ENCODE data around the gene CHST15. TPM values are rescaled to one million over a fixed set of nuclear protein-coding genes. Genes with fewer than 3 reads are reported as not detected.

CHST15 gene
- total and polyA plus RNA-seq, 2 of the 4 experiments (the other 2 are of a cell fraction) = 0.14 to 0.18 TPM

DNA sequence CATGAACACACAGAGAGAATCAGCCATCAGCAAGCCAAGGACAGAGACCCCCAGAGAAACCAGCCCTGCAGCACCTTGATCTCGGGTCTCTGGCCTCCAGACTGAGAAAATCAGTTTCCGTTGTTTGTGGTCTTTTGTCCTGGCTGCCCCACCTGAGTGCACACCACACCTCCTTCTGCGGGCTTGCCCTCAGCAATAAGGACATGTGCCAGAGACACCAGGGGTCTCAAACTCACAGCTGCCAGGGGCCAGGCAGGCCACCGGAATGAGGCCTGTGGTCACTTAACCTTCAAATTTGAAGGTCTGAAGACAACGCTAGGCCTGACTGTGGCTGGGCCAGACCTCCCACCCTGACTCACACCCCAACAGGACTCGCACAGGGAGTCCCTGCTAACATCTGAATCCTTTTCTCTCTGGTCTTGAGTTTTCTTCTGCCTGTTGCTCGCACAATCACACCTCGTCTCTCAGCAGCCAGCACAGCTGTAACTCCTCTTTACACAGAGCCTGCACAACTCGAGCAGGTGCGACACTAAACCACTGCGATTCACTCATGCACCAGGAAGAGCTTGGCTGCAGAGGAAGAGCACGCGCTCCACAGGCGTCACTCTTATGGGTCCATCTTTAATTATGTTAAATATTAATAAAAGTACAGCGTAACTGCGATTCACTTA lies 86.2 kb downstream of the CHST15 start:
- H3K36me3 ChIP-seq (ENCODE audit: control insufficient read depth, insufficient read depth, low read length) = no peaks in the 10 kb centered on the region
- no peak overlapping the region for H4K8ac ChIP-seq (ENCODE audit: low read depth in 2 of 2, low read length in 2 of 2)
- BruUV-seq (replicated peaks) = no TSS peak
- H3K27me3 ChIP-seq (ENCODE audit: control insufficient read depth, insufficient read depth, low read length) = no peaks in the 10 kb centered on the region
- H3K23ac ChIP-seq (ENCODE audit: low read depth, low read length) = no peak overlapping the region
- TF ChIP-seq RAD21 (IDR thresholded peaks at IDR 0.05; ENCODE audit: low read length) (no peak), RFX5 (IDR thresholded peaks at IDR 0.05; ENCODE audit: low read depth, low read length) (no peak), BHLHE40 (IDR thresholded peaks at IDR 0.05; ENCODE audit: low read depth, low read length) (no peak), NFE2L2 (IDR thresholded peaks at IDR 0.05; ENCODE audit: low read depth, low read length) (no peak), MAZ (IDR thresholded peaks at IDR 0.05; ENCODE audit: borderline replicate concordance, low read depth, low read length) (no peak), MAFK (IDR thresholded peaks at IDR 0.05; ENCODE audit: low read depth, low read length) (no peak), MXI1 (IDR thresholded peaks at IDR 0.05; ENCODE audit: borderline replicate concordance, low read depth, low read length) (no peak), POLR2A (IDR thresholded peaks at IDR 0.05; ENCODE audit: low read depth, low read length) (no peak), FOS (IDR thresholded peaks at IDR 0.05; ENCODE audit: low read depth, low read length) (no peak), SMC3 (IDR thresholded peaks at IDR 0.05; ENCODE audit: low read depth, low read length) (no peak)
- TF ChIP-seq, protein P1, sequence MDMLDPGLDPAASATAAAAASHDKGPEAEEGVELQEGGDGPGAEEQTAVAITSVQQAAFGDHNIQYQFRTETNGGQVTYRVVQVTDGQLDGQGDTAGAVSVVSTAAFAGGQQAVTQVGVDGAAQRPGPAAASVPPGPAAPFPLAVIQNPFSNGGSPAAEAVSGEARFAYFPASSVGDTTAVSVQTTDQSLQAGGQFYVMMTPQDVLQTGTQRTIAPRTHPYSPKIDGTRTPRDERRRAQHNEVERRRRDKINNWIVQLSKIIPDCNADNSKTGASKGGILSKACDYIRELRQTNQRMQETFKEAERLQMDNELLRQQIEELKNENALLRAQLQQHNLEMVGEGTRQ (IDR thresholded peaks at IDR 0.05; ENCODE audit: low read depth, low read length) = no peak
- TF ChIP-seq, protein P2, sequence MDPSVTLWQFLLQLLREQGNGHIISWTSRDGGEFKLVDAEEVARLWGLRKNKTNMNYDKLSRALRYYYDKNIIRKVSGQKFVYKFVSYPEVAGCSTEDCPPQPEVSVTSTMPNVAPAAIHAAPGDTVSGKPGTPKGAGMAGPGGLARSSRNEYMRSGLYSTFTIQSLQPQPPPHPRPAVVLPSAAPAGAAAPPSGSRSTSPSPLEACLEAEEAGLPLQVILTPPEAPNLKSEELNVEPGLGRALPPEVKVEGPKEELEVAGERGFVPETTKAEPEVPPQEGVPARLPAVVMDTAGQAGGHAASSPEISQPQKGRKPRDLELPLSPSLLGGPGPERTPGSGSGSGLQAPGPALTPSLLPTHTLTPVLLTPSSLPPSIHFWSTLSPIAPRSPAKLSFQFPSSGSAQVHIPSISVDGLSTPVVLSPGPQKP (IDR thresholded peaks at IDR 0.05; ENCODE audit: borderline replicate concordance, low read depth, low read length) = no peak
- TF ChIP-seq, protein P3, sequence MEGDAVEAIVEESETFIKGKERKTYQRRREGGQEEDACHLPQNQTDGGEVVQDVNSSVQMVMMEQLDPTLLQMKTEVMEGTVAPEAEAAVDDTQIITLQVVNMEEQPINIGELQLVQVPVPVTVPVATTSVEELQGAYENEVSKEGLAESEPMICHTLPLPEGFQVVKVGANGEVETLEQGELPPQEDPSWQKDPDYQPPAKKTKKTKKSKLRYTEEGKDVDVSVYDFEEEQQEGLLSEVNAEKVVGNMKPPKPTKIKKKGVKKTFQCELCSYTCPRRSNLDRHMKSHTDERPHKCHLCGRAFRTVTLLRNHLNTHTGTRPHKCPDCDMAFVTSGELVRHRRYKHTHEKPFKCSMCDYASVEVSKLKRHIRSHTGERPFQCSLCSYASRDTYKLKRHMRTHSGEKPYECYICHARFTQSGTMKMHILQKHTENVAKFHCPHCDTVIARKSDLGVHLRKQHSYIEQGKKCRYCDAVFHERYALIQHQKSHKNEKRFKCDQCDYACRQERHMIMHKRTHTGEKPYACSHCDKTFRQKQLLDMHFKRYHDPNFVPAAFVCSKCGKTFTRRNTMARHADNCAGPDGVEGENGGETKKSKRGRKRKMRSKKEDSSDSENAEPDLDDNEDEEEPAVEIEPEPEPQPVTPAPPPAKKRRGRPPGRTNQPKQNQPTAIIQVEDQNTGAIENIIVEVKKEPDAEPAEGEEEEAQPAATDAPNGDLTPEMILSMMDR (conservative IDR thresholded peaks at IDR 0.05; ENCODE audit: low read depth, low read length) = no peak
- H2BK120ac ChIP-seq (ENCODE audit: low read depth, low read length) = no peak overlapping the region
- in situ Hi-C loops (cut with MboI; ENCODE audit: low sequenced_read_pairs) = no loop called here
- ChIA-PET POLR2A (ENCODE audit: unreplicated experiment) (no interaction called here), CTCF (no interaction called here)
- H2AFZ ChIP-seq (replicated peaks; ENCODE audit: low read length, poor library complexity) = no peak overlapping the region
- 0 out of 2 replicates have a peak, but pooled peaks cover 4% of the 10 kb centered on the region for H3K9me3 ChIP-seq (ENCODE audit: control insufficient read depth, insufficient read depth, low read length)
- no peak overlapping the region for H4K5ac ChIP-seq (ENCODE audit: low read depth, low read length)
- H2BK5ac ChIP-seq (ENCODE audit: low read depth, low read length, poor library complexity, severe bottlenecking) = no peak overlapping the region
- dilution Hi-C loops (cut with HindIII; ENCODE audit: low sequenced_read_pairs, unreplicated experiment) = no loop called here
- no peak overlapping the region for H2BK15ac ChIP-seq (ENCODE audit: low read depth, low read length)
- no peak overlapping the region for H4K91ac ChIP-seq (ENCODE audit: insufficient read depth, low read depth, low read length)
- 65% methylated on average over 7 of the region's 16 CpGs; no CpG with 5 or more reads in 1 of the 2 experiments for WGBS, 2 experiments (ENCODE audit: extremely low coverage in 2 of 2, insufficient read length in 1 of 2)
- H3K9ac ChIP-seq (ENCODE audit: low read depth, low read length) = no peak overlapping the region
- no peak overlapping the region for H3K4me2 ChIP-seq (ENCODE audit: low read depth, low read length)
- no peak overlapping the region for H3K27ac ChIP-seq (ENCODE audit: insufficient read depth, low read length)
- H3K18ac ChIP-seq (ENCODE audit: low read depth, low read length) = no peak overlapping the region
- no peak overlapping the region for H2AK5ac ChIP-seq (ENCODE audit: low read depth, low read length)
- H3K4me1 ChIP-seq (ENCODE audit: control insufficient read depth, insufficient read depth, low read length) = no peaks in the 10 kb centered on the region
- H3K79me1 ChIP-seq (ENCODE audit: low read depth in 1 of 2, low read length in 2 of 2) = no peaks in the 10 kb centered on the region
- no peak overlapping the region for H2BK20ac ChIP-seq (ENCODE audit: low read depth, low read length)
- H3K9me1 ChIP-seq (ENCODE audit: insufficient read depth, low read length) = no peaks in the 10 kb centered on the region
- H3K4ac ChIP-seq (ENCODE audit: low read depth, low read length) = no peak overlapping the region
- DNase-seq = no peak
- no peak overlapping the region for H3K14ac ChIP-seq (replicated peaks; ENCODE audit: low read depth, low read length)
- H2AK9ac ChIP-seq (replicated peaks; ENCODE audit: low read depth, low read length, poor library complexity) = no peak overlapping the region
- no peak for ATAC-seq (ENCODE audit: low read depth)
- H4K20me1 ChIP-seq (ENCODE audit: insufficient read depth, low read length) = no peaks in the 10 kb centered on the region
- intact Hi-C loops (cut with micrococcal nuclease) = no loop called here
- H3K56ac ChIP-seq (ENCODE audit: extremely low read depth, insufficient read depth, low read length) = no peak overlapping the region
- H3K4me3 ChIP-seq (ENCODE audit: insufficient read depth, low read depth, low read length) = no peak overlapping the region

All from IMR-90 (cell line).